CD4-positive, alpha-beta T cell treated with Interleukin-17A for 1 hour (primary cell): ENCODE results near the gene NUPR2.
"Not testable (repeated sequence)": the region's sequence is repeated elsewhere in the genome, so short reads cannot be mapped to it uniquely, and the experiment has no call there.

Source experiments
- DNase-seq: peaks from one replicate; pipeline ENCODE4 v3.0.0-alpha.2; 2020

Gene NUPR2

GRCh38 chr7:56083150-56083785, 32.9 kb downstream of the NUPR2 start:
- DNase-seq, result no peak

DNA sequence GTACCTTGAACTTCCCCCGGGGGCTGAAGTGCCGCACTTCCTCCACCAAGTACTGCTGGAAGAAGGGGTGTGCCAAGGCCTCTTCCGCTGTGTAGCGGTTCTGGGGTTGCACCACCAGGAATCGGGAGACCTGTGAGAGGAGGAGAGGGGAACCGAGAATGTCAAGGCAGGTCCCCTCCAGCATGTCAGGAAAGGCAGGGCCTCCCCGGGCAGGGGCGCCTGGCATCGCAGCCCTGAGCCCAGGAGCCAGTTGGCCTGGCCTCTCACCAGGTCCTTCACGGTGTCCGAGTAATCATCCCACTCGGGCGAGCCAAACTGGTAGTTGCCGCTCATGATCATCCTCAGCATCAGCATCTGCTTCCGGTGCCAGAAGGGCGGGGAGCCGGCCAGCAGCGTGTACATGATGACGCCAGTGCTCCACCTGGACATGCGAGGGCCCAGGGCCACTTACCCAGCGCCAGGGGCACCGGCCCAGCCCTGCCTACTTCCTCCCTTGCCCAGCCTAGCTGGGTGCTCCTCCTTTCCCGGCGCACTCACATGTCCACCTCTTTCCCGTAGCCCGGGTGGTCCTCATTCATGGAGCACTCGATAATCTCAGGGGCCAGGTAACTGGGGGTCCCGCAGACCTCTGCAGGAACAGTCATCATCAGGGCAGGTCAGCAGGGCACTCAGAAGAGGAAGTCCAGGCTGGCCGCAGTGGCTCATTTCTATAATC, 34.4 kb downstream of the NUPR2 start:
- DNase-seq, result no peak

DNA sequence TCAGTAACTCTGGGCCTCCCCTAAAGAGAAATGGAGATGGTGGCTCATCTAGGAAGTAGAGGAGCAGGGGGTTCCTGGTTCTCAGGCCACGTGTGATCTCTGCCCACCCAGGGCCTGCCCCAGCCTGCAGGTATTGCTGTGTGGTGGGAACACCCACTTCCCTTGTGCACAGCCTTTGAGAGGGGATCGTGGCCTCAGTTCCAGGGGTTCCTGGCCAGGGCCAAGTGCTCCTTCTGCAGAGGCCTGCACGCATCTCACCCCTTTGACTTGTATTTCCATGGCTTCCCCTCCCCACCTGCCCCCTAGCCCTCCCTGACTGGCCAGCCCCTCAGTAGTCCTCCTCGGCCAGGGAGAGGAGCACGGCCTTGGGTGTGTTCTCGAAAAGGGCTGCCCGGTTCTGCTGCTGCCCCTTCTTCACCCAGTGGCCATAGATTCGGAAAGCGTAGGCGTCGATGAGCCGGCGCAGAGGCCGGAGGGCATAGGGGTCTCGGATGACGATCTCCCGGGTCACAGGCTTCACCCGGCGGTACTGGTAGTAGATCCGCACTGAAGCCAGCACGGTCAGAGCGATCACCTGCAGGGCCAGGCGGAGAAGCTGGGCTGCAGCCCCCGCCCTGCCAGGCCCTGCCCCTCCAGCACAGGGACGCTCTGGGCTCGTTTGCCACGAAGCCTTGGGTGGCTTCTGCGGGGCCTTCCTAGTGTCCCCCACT, 35.3 kb downstream of the NUPR2 start:
- not testable (repeated sequence) for DNase-seq

DNA sequence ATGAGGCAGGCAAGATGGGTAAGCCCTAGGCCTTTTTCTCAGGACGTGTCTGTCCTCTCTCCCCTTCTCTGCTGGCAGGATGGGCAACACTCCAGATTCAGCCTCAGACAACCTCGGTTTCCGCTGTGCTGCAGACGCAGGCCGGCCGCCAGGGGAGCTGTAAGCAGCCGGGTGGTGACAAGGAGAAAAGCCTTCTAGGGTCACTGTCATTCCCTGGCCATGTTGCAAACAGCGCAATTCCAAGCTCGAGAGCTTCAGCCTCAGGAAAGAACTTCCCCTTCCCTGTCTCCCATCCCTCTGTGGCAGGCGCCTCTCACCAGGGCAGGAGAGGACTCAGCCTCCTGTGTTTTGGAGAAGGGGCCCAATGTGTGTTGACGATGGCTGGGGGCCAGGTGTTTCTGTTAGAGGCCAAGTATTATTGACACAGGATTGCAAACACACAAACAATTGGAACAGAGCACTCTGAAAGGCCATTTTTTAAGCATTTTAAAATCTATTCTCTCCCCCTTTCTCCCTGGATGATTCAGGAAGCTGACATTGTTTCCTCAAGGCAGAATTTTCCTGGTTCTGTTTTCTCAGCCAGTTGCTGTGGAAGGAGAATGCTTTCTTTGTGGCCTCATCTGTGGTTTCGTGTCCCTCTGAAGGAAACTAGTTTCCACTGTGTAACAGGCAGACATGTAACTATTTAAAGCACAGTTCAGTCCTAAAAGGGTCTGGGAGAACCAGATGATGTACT, 36.6 kb downstream of the NUPR2 start:
- DNase-seq, result no peak

- DNase-seq, result no peak
These were observed 38.0 kb downstream of the NUPR2 start for GRCh38 chr7:56078196-56078595.

DNA sequence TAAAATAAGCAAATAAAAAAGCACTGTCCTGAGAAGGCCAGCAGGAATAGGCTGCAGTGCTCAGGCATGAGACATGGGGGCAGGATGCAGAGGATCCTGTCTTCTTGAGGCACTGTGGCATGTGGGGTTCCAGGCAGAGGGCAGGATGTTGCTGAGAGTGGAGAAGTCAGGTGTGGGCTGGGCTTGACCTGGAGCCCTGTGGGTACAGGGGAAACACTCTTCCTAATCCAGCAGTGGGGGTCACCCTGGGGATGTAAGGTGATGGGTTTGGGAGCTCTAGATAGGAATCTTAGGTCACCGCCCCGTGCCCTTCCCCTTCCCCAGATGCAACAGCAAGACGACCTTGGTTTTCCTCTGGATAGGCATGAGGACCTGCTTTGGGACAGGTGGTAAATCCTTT, 38.5 kb downstream of the NUPR2 start:
- DNase-seq, result no peak

GRCh38 chr7:56074371-56074791, 41.8 kb downstream of the NUPR2 start:
- DNase-seq, result peak; percentile 79

GRCh38 chr7:56066376-56066775, 49.8 kb downstream of the NUPR2 start:
- not testable (repeated sequence) for DNase-seq
